Prostate gland (tissue), 2 donors: ENCODE results near the gene OR10D3. TPM values are rescaled to one million over a fixed set of nuclear protein-coding genes. Genes with fewer than 3 reads are reported as not detected.

Experiments used
- DNase-seq: peaks from one replicate; pipeline ENCODE4 v3.0.0-alpha.2; 2019; ENCODE audit warnings: low spot score
- H3K27ac ChIP-seq, 2 donors: fragments of 200-600 bp; sonication (generic); 2 replicates each; pipeline ENCODE4 v1.5.1; 2017 to 2019
- H3K27me3 ChIP-seq: fragments of 200-600 bp; sonication (generic); replicated peaks from 2 replicates; pipeline ENCODE4 v1.5.1; 2019; ENCODE audit not compliant: insufficient read depth
- H3K36me3 ChIP-seq, 2 donors: fragments of 200-600 bp; sonication (generic); 1 replicate in 1 of 2; 2 replicates in 1 of 2; pipeline versions ENCODE4 v1.5.1 to v1.8.1; 2017 to 2019
- H3K4me1 ChIP-seq: fragments of 200-600 bp; sonication (generic); replicated peaks from 2 replicates; pipeline ENCODE4 v1.5.1; 2019
- H3K4me3 ChIP-seq, 2 donors: fragments of 200-600 bp; sonication (generic); 2 replicates each; pipeline ENCODE4 v1.5.1; 2017 to 2019
- H3K9me3 ChIP-seq: fragments of 200-600 bp; sonication (generic); 2 replicates; pipeline ENCODE4 v1.5.1; 2017
- CTCF ChIP-seq, 4 experiments: fragments of 200-600 bp in 2 of 4; fragments of 450-650 bp in 2 of 4; sonication (generic) in 2 of 4; IDR thresholded peaks; 1 replicate in 3 of 4; 2 replicates in 1 of 4; pipeline ENCODE4 v1.5.1; 2016 to 2019; ENCODE audit warnings: antibody characterized with exemption in 4 of 4, mild to moderate bottlenecking in 2 of 4, moderate library complexity in 2 of 4
- POLR2A ChIP-seq: fragments of 450-650 bp; IDR thresholded peaks from one replicate; pipeline ENCODE4 v1.6.1; 2016; ENCODE audit warnings: antibody characterized with exemption, mild to moderate bottlenecking
- POLR2AphosphoS5 ChIP-seq: sonication (generic); formaldehyde crosslinking; IDR thresholded peaks from one replicate; pipeline ENCODE4 v1.6.1; 2017; ENCODE audit warnings: antibody characterized with exemption
- WGBS: methylation state at CpG from one replicate; pipeline ENCODE4 v1.1.5; 2018; 5-methylcytosine and 5-hydroxymethylcytosine counted together
- intact Hi-C: fragments of 100-400 bp; cut with DNase I; formaldehyde crosslinking; loops from one replicate; pipeline ENCODE4 v1.14.2; 2022
- total RNA-seq, 2 donors: library from RNA; depleted of rRNA; stranded (reverse); fragments of >200 nt; gene quantifications; one replicate each; pipeline ENCODE4 v1.1.0, GENCODE V29; 2016

OR10D3 gene
- not detected for total RNA-seq

- Histone ChIP-seq H3K4me1 (no peaks in the 10 kb centered on the region), H3K36me3 (no peaks in the 10 kb centered on the region), H3K9me3 (no peaks in the 10 kb centered on the region), H3K27ac (no peak within 1 kb of the TSS), H3K4me3 (no peak within 1 kb of the TSS), H3K27me3 (no peaks in the 10 kb centered on the region)
- no peak for DNase-seq
- intact Hi-C loops, result no loop called here
- WGBS, result 25% methylated on average over 3 of the region's 3 CpGs
- TF ChIP-seq CTCF (IDR thresholded peaks at IDR 0.05) (no peak), POLR2A (no peak), POLR2AphosphoS5 (no peak)
Observed at GRCh38 chr11:124183068-124183467, at the start of gene OR10D3. Gene OR10D3 (plus strand): TSS chr11:124183345. CDS start chr11:124185270, 1,925 bp downstream.

GRCh38 chr11:124143034-124143433, 40.1 kb upstream of the OR10D3 start:
- WGBS, result 96% methylated on average over 2 of the region's 2 CpGs
- TF ChIP-seq POLR2A, result no peak
- no peak for TF ChIP-seq POLR2AphosphoS5
- H3K36me3 ChIP-seq, result peaks cover 0 to 6% of the 10 kb centered on the region in 2 donors

GRCh38 chr11:124147951-124148350, 35.2 kb upstream of the OR10D3 start:
- H3K27ac ChIP-seq, result no peak overlapping the region
- intact Hi-C loops, result no loop called here

More at GRCh38 chr11:124143034-124143433, 40.1 kb upstream of the OR10D3 start:
- DNase-seq, result no peak
- Histone ChIP-seq H3K27ac (no peak overlapping the region), H3K27me3 (no peaks in the 10 kb centered on the region), H3K4me3 (no peak overlapping the region), H3K4me1 (no peaks in the 10 kb centered on the region), H3K9me3 (no peaks in the 10 kb centered on the region)
- intact Hi-C loops, result no loop called here

GRCh38 chr11:124150684-124151083, 32.5 kb upstream of the OR10D3 start:
- Histone ChIP-seq H3K4me3 (no peak overlapping the region), H3K4me1 (no peaks in the 10 kb centered on the region), H3K27ac (no peak overlapping the region), H3K36me3 (no peaks in the 10 kb centered on the region), H3K9me3 (no peaks in the 10 kb centered on the region), H3K27me3 (no peaks in the 10 kb centered on the region)
- intact Hi-C loops, result no loop called here
- WGBS, result 73% methylated on average over 5 of the region's 5 CpGs
- TF ChIP-seq POLR2AphosphoS5 (no peak), POLR2A (no peak), CTCF (IDR thresholded peaks at IDR 0.05) (no peak)
- no peak for DNase-seq

More at GRCh38 chr11:124147951-124148350, 35.2 kb upstream of the OR10D3 start:
- Histone ChIP-seq H3K27me3 (no peaks in the 10 kb centered on the region), H3K4me1 (no peaks in the 10 kb centered on the region), H3K9me3 (no peaks in the 10 kb centered on the region), H3K4me3 (no peak overlapping the region), H3K36me3 (no peaks in the 10 kb centered on the region)
- 82% methylated on average over 2 of the region's 2 CpGs for WGBS
- no peak for DNase-seq
- no peak for TF ChIP-seq POLR2AphosphoS5
- no peak for TF ChIP-seq POLR2A
- no peak for TF ChIP-seq CTCF (IDR thresholded peaks at IDR 0.05)

- no peak overlapping the region for H3K4me3 ChIP-seq
- H3K4me1 ChIP-seq, result no peaks in the 10 kb centered on the region
- intact Hi-C loops, result no loop called here
- WGBS, result 87% methylated on average over 3 of the region's 3 CpGs
- no peak for TF ChIP-seq POLR2A
- no peaks in the 10 kb centered on the region for H3K27me3 ChIP-seq
- DNase-seq, result no peak
- no peaks in the 10 kb centered on the region for H3K9me3 ChIP-seq
- H3K27ac ChIP-seq, result no peak overlapping the region
- no peaks in the 10 kb centered on the region for H3K36me3 ChIP-seq
Observed at GRCh38 chr11:124152770-124153407, 30.3 kb upstream of the OR10D3 start.

GRCh38 chr11:124153821-124154220, 29.3 kb upstream of the OR10D3 start:
- Histone ChIP-seq H3K27me3 (no peaks in the 10 kb centered on the region), H3K4me1 (no peaks in the 10 kb centered on the region), H3K27ac (no peak overlapping the region), H3K4me3 (no peak overlapping the region), H3K9me3 (no peaks in the 10 kb centered on the region), H3K36me3 (no peaks in the 10 kb centered on the region)
- no peak for DNase-seq
- intact Hi-C loops, result no loop called here
- WGBS, result 72% methylated on average over 2 of the region's 2 CpGs
- no peak for TF ChIP-seq POLR2A
- no peak for TF ChIP-seq CTCF (IDR thresholded peaks at IDR 0.05)
- no peak for TF ChIP-seq POLR2AphosphoS5
